ENCODE results near the gene FADS6. TPM values are rescaled to one million over a fixed set of nuclear protein-coding genes. Genes with fewer than 3 reads are reported as not detected.

The FADS6 gene
- polyA plus RNA-seq, 4 donors: 2.5 to 27.3 (median 25.7) TPM

DNA sequence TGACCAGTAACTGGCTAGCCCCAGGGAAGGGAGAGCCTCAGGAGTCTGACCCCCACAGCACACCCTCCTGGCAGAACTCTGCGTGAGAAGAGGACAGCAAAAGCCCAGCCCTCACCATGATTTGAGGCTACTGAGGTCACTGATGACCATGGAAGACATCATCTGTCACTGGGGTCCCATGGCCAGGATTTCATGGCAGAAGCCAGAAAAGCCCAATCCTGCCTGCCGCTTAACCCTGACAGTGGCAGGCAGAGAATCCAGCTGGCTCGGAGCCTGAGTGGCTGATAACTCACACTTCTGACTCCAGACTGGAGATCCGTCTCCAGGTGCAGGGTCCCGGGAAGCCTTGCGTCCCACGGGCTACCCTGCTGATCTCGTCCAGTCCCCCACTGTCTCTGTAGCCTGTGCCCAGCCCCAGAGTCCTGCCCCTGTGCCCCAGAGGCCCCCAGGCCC, 51.3 kb downstream of the FADS6 start:
- Histone ChIP-seq H3K4me1 (ENCODE audit: control insufficient read depth in 3 of 3, insufficient read depth in 2 of 3, low read depth in 1 of 3, low read length in 2 of 3) (peaks cover 0 to 10% (median 0%) of the 10 kb centered on the region in 3 donors), H3K4me3 (ENCODE audit: low read depth in 1 of 3, low read length in 3 of 3) (peak overlapping the region in 1 of 3 donors; percentile 45), H3K36me3 (ENCODE audit: control insufficient read depth in 3 of 3, insufficient read depth in 2 of 3, low read depth in 1 of 3, low read length in 3 of 3) (peaks cover 0 to 18% (median 0%) of the 10 kb centered on the region in 3 donors), H3K27ac (ENCODE audit: low read depth in 1 of 3, low read length in 2 of 3) (no peak overlapping the region), H3K27me3 (ENCODE audit: control insufficient read depth in 3 of 3, insufficient read depth in 3 of 3, low read length in 3 of 3) (peaks cover 0 to 39% (median 0%) of the 10 kb centered on the region in 3 donors), H3K9me3 (ENCODE audit: control insufficient read depth in 2 of 2, insufficient read depth in 1 of 2, low read depth in 1 of 2, low read length in 1 of 2) (no peaks in the 10 kb centered on the region)
- DNase-seq: no peak
- FAIRE-seq: no peak
- 18 to 52% (median 39%) methylated on average over 8 of the region's 8 CpGs for WGBS, 3 donors

DNA sequence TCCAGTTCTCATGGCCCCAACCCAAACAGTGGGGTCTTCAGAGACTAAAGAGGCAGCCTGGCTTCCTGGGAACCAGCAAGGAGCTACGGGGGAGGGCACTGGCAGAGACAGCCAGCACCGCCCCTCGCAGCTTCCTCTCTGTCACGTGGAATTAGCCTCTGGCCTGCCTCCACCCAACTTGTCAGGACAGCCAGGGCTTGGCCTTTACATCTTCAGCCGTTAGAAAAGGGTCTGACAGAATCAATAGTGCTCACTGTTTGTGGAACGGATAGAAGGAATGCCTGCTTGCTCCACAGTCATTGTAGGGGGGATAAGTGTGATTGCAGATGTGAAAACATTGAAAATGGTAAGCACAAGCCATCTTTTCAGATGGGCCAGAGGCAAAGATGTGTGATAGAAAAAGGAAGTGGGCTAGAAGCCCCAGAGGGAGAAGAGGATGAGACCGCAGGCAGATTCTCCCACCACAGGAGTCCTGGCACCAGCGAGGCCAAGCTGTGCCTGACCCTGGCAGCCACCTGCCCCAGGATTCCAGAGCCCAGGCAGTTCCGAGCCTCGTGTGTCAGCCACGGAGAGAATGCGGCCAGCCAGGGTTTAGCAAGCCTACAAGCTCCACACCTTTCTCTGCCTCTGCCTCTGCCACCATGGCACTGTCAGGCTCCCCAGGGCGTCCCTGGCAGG, 52.3 kb downstream of the FADS6 start:
- Histone ChIP-seq H3K4me3 (ENCODE audit: low read depth in 1 of 3, low read length in 3 of 3) (no peak overlapping the region), H3K36me3 (ENCODE audit: control insufficient read depth in 3 of 3, insufficient read depth in 2 of 3, low read depth in 1 of 3, low read length in 3 of 3) (peaks cover 0 to 28% (median 0%) of the 10 kb centered on the region in 3 donors), H3K4me1 (ENCODE audit: control insufficient read depth in 3 of 3, insufficient read depth in 2 of 3, low read depth in 1 of 3, low read length in 2 of 3) (peaks cover 0 to 10% (median 0%) of the 10 kb centered on the region in 3 donors), H3K9me3 (ENCODE audit: control insufficient read depth in 2 of 2, insufficient read depth in 1 of 2, low read depth in 1 of 2, low read length in 1 of 2) (no peaks in the 10 kb centered on the region), H3K27me3 (ENCODE audit: control insufficient read depth in 3 of 3, insufficient read depth in 3 of 3, low read length in 3 of 3) (peaks cover 0 to 33% (median 0%) of the 10 kb centered on the region in 3 donors), H3K27ac (ENCODE audit: low read depth in 1 of 3, low read length in 2 of 3) (no peak overlapping the region)
- WGBS, 3 donors: 50 to 68% (median 62%) methylated on average over 13 of the region's 13 CpGs
- DNase-seq: no peak
- FAIRE-seq: no peak

GRCh38 chr17:74839990-74840852, 53.2 kb downstream of the FADS6 start:
- H3K27me3 ChIP-seq (ENCODE audit: control insufficient read depth in 3 of 3, insufficient read depth in 3 of 3, low read length in 3 of 3): peaks cover 0 to 31% (median 0%) of the 10 kb centered on the region in 3 donors
- WGBS, 3 donors: 67 to 84% (median 70%) methylated on average over 6 of the region's 7 CpGs
- no peak overlapping the region for H3K4me3 ChIP-seq (ENCODE audit: low read depth in 1 of 3, low read length in 3 of 3)
- H3K36me3 ChIP-seq (ENCODE audit: control insufficient read depth in 3 of 3, insufficient read depth in 2 of 3, low read depth in 1 of 3, low read length in 3 of 3): peaks cover 0 to 36% (median 0%) of the 10 kb centered on the region in 3 donors
- H3K27ac ChIP-seq (ENCODE audit: low read depth in 1 of 3, low read length in 2 of 3): no peak overlapping the region
- FAIRE-seq: no peak
- peaks cover 0 to 10% (median 0%) of the 10 kb centered on the region in 3 donors for H3K4me1 ChIP-seq (ENCODE audit: control insufficient read depth in 3 of 3, insufficient read depth in 2 of 3, low read depth in 1 of 3, low read length in 2 of 3)
- no peaks in the 10 kb centered on the region for H3K9me3 ChIP-seq (ENCODE audit: control insufficient read depth in 2 of 2, insufficient read depth in 1 of 2, low read depth in 1 of 2, low read length in 1 of 2)
- no peak for DNase-seq

- Histone ChIP-seq H3K27ac (ENCODE audit: low read depth in 1 of 3, low read length in 2 of 3) (no peak overlapping the region), H3K9me3 (ENCODE audit: control insufficient read depth in 2 of 2, insufficient read depth in 1 of 2, low read depth in 1 of 2, low read length in 1 of 2) (no peaks in the 10 kb centered on the region), H3K27me3 (ENCODE audit: control insufficient read depth in 3 of 3, insufficient read depth in 3 of 3, low read length in 3 of 3) (peaks cover 0 to 18% (median 0%) of the 10 kb centered on the region in 3 donors), H3K4me1 (ENCODE audit: control insufficient read depth in 3 of 3, insufficient read depth in 2 of 3, low read depth in 1 of 3, low read length in 2 of 3) (peaks cover 0 to 10% (median 0%) of the 10 kb centered on the region in 3 donors), H3K4me3 (ENCODE audit: low read depth in 1 of 3, low read length in 3 of 3) (no peak overlapping the region), H3K36me3 (ENCODE audit: control insufficient read depth in 3 of 3, insufficient read depth in 2 of 3, low read depth in 1 of 3, low read length in 3 of 3) (peaks cover 0 to 37% (median 0%) of the 10 kb centered on the region in 3 donors)
- FAIRE-seq (no peak), DNase-seq (no peak)
- WGBS, 3 donors: 89 to 93% (median 91%) methylated on average over 9 of the region's 9 CpGs
Observed at GRCh38 chr17:74838274-74838673, 55.2 kb downstream of the FADS6 start.

DNA sequence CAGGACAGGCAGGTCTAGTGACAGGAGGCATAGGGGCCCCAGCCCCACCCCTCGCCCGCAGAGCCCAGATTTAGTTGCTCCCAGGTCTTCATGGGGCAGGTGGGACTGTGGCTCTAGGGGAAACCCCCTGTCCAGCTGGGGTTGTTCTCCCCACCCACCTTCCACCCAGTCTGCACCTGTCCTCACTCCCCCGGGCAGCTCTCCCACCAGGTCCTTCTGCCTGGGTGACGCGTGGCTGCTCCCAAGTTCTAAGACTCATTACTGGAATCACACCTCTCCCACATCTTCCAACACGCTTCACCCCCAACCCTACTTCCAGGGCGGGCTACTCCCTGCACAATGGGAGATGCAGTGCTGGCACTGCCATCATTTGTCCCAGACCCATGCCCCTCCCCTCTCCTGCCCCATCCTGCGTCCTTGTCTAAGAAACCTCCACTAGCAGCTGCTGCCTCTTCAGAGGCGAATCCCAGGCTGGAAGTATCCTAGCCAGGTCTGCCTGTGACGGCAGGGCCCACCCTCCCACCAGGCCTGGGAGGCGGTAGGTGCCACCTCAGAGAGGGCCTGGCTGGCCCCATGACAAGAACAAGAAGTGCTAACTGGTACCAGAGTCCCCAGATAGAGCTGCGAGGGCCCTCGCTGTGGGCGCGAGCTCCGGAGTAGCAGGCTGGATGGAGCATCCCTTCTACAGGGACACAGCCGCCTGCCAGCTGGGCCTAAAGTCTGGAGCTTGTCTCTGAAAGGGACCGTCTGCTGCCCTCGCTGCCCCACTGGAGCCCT, 56.6 kb downstream of the FADS6 start:
- peaks cover 0 to 11% (median 0%) of the 10 kb centered on the region in 3 donors for H3K27me3 ChIP-seq (ENCODE audit: control insufficient read depth in 3 of 3, insufficient read depth in 3 of 3, low read length in 3 of 3)
- H3K27ac ChIP-seq (ENCODE audit: low read depth in 1 of 3, low read length in 2 of 3): no peak overlapping the region
- peaks cover 0 to 7% (median 0%) of the 10 kb centered on the region in 3 donors for H3K4me1 ChIP-seq (ENCODE audit: control insufficient read depth in 3 of 3, insufficient read depth in 2 of 3, low read depth in 1 of 3, low read length in 2 of 3)
- FAIRE-seq (no peak), DNase-seq (no peak)
- 94 to 96% (median 96%) methylated on average over 19 of the region's 19 CpGs for WGBS, 3 donors
- H3K4me3 ChIP-seq (ENCODE audit: low read depth in 1 of 3, low read length in 3 of 3): no peak overlapping the region
- H3K9me3 ChIP-seq (ENCODE audit: control insufficient read depth in 2 of 2, insufficient read depth in 1 of 2, low read depth in 1 of 2, low read length in 1 of 2): no peaks in the 10 kb centered on the region
- H3K36me3 ChIP-seq (ENCODE audit: control insufficient read depth in 3 of 3, insufficient read depth in 2 of 3, low read depth in 1 of 3, low read length in 3 of 3): peaks cover 0 to 37% (median 0%) of the 10 kb centered on the region in 3 donors

DNA sequence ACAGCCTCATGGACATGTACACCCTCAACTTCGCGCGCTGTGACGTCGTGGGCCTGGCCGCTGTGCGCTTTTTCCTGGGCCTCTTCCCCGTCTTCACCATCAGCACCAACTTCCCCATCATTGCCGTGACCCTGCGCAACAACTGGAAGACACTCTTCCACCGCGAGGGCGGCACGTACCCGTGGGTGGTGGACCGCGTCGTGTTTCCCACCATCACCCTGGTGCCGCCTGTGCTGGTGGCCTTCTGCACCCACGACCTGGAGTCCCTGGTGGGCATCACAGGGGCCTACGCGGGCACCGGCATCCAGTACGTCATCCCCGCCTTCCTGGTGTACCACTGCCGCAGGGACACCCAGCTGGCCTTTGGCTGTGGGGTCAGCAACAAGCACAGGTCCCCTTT, 57.2 kb downstream of the FADS6 start:
- DNase-seq: no peak
- FAIRE-seq: no peak
- WGBS, 3 donors: 95 to 96% (median 95%) methylated on average over 25 to 26 of the region's 26 CpGs
- Histone ChIP-seq H3K27me3 (ENCODE audit: control insufficient read depth in 3 of 3, insufficient read depth in 3 of 3, low read length in 3 of 3) (peaks cover 0 to 7% (median 0%) of the 10 kb centered on the region in 3 donors), H3K4me3 (ENCODE audit: low read depth in 1 of 3, low read length in 3 of 3) (no peak overlapping the region), H3K4me1 (ENCODE audit: control insufficient read depth in 3 of 3, insufficient read depth in 2 of 3, low read depth in 1 of 3, low read length in 2 of 3) (peaks cover 0 to 11% (median 0%) of the 10 kb centered on the region in 3 donors), H3K9me3 (ENCODE audit: control insufficient read depth in 2 of 2, insufficient read depth in 1 of 2, low read depth in 1 of 2, low read length in 1 of 2) (no peaks in the 10 kb centered on the region), H3K27ac (ENCODE audit: low read depth in 1 of 3, low read length in 2 of 3) (no peak overlapping the region), H3K36me3 (ENCODE audit: control insufficient read depth in 3 of 3, insufficient read depth in 2 of 3, low read depth in 1 of 3, low read length in 3 of 3) (peaks cover 0 to 41% (median 0%) of the 10 kb centered on the region in 3 donors)

GRCh38 chr17:74833501-74834377, 59.7 kb downstream of the FADS6 start:
- FAIRE-seq (no peak), DNase-seq (no peak)
- peaks cover 0 to 55% (median 0%) of the 10 kb centered on the region in 3 donors for H3K36me3 ChIP-seq (ENCODE audit: control insufficient read depth in 3 of 3, insufficient read depth in 2 of 3, low read depth in 1 of 3, low read length in 3 of 3)
- H3K27ac ChIP-seq (ENCODE audit: low read depth in 1 of 3, low read length in 2 of 3): no peak overlapping the region
- peaks cover 0 to 6% (median 0%) of the 10 kb centered on the region in 3 donors for H3K4me1 ChIP-seq (ENCODE audit: control insufficient read depth in 3 of 3, insufficient read depth in 2 of 3, low read depth in 1 of 3, low read length in 2 of 3)
- no peak overlapping the region for H3K4me3 ChIP-seq (ENCODE audit: low read depth in 1 of 3, low read length in 3 of 3)
- H3K9me3 ChIP-seq (ENCODE audit: control insufficient read depth in 2 of 2, insufficient read depth in 1 of 2, low read depth in 1 of 2, low read length in 1 of 2): no peaks in the 10 kb centered on the region
- WGBS, 3 donors: 74 to 79% (median 79%) methylated on average over 16 of the region's 16 CpGs
- H3K27me3 ChIP-seq (ENCODE audit: control insufficient read depth in 3 of 3, insufficient read depth in 3 of 3, low read length in 3 of 3): no peaks in the 10 kb centered on the region
